Measurements from ENCODE around the gene ARL17A. TPM values are rescaled to one million over a fixed set of nuclear protein-coding genes. Genes with fewer than 3 reads are reported as not detected.
A peak's percentile ranks its signal among the peaks of the same experiment; 100 is the strongest.
"Not testable (repeated sequence)": the region's sequence is repeated elsewhere in the genome, so short reads cannot be mapped to it uniquely, and the experiment has no call there.

ARL17A gene
- 23.0 TPM for total RNA-seq

- DNase-seq (ENCODE audit: low spot score): peak; percentile 86
Measured at GRCh38 chr17:46579083-46580075, at the start of gene ARL17A. ARL17A (minus strand) TSS chr17:46579691; CDS start chr17:46576322, 3,369 bp downstream.

GRCh38 chr17:46628753-46629436, 49.4 kb upstream of the ARL17A start:
- not testable (repeated sequence) for DNase-seq (ENCODE audit: low spot score)

GRCh38 chr17:46627452-46627851, 48.0 kb upstream of the ARL17A start:
- DNase-seq (ENCODE audit: low spot score): not testable (repeated sequence)

- DNase-seq (ENCODE audit: low spot score): not testable (repeated sequence)
Measured at GRCh38 chr17:46624726-46625125, 45.2 kb upstream of the ARL17A start.

- DNase-seq (ENCODE audit: low spot score): not testable (repeated sequence)
Measured at GRCh38 chr17:46623790-46624189, 44.3 kb upstream of the ARL17A start.

GRCh38 chr17:46618975-46619374, 39.5 kb upstream of the ARL17A start:
- not testable (repeated sequence) for DNase-seq (ENCODE audit: low spot score)

GRCh38 chr17:46617121-46617520, 37.6 kb upstream of the ARL17A start:
- DNase-seq (ENCODE audit: low spot score): not testable (repeated sequence)

- not testable (repeated sequence) for DNase-seq (ENCODE audit: low spot score)
Measured at GRCh38 chr17:46613876-46614275, 34.4 kb upstream of the ARL17A start.

GRCh38 chr17:46611304-46611703, 31.8 kb upstream of the ARL17A start:
- not testable (repeated sequence) for DNase-seq (ENCODE audit: low spot score)

GRCh38 chr17:46603125-46603524, 23.6 kb upstream of the ARL17A start:
- DNase-seq (ENCODE audit: low spot score): not testable (repeated sequence)

GRCh38 chr17:46600767-46601166, 21.3 kb upstream of the ARL17A start:
- DNase-seq (ENCODE audit: low spot score): not testable (repeated sequence)

GRCh38 chr17:46598344-46598931, 18.9 kb upstream of the ARL17A start:
- DNase-seq (ENCODE audit: low spot score): not testable (repeated sequence)

- not testable (repeated sequence) for DNase-seq (ENCODE audit: low spot score)
Measured at GRCh38 chr17:46591332-46591731, 11.8 kb upstream of the ARL17A start.

- not testable (repeated sequence) for DNase-seq (ENCODE audit: low spot score)
Measured at GRCh38 chr17:46590157-46591146, 11.0 kb upstream of the ARL17A start, which contains the start of gene NSF. NSF (plus strand) TSS chr17:46590669; CDS start chr17:46590776, 107 bp downstream.

- DNase-seq (ENCODE audit: low spot score): not testable (repeated sequence)
Measured at GRCh38 chr17:46585444-46585843, 6.0 kb upstream of the ARL17A start.

GRCh38 chr17:46580082-46580481, 591 bp upstream of the ARL17A start:
- DNase-seq (ENCODE audit: low spot score): not testable (repeated sequence)

GRCh38 chr17:46571796-46572195, 7.7 kb downstream of the ARL17A start:
- not testable (repeated sequence) for DNase-seq (ENCODE audit: low spot score)

- not testable (repeated sequence) for DNase-seq (ENCODE audit: low spot score)
Measured at GRCh38 chr17:46566980-46567379, 12.5 kb downstream of the ARL17A start.

- DNase-seq (ENCODE audit: low spot score): not testable (repeated sequence)
Measured at GRCh38 chr17:46566284-46566683, 13.2 kb downstream of the ARL17A start.

- DNase-seq (ENCODE audit: low spot score): not testable (repeated sequence)
Measured at GRCh38 chr17:46560048-46560447, 19.4 kb downstream of the ARL17A start.

- not testable (repeated sequence) for DNase-seq (ENCODE audit: low spot score)
Measured at GRCh38 chr17:46559155-46559554, 20.3 kb downstream of the ARL17A start.

All from mucosa of gallbladder (tissue), 1 donor.